Inferior parietal cortex (tissue), 1 donor: ENCODE results near the gene HOXD9.

Experiments used
- DNase-seq: peaks from one replicate; pipeline ENCODE4 v3.0.0-alpha.2; 2016; ENCODE audit errors: extremely low spot score

Gene HOXD9

GRCh38 chr2:176098366-176099158, 24.0 kb upstream of the HOXD9 start:
- no peak for DNase-seq

GRCh38 chr2:176099159-176099727, 23.3 kb upstream of the HOXD9 start:
- no peak for DNase-seq

DNA sequence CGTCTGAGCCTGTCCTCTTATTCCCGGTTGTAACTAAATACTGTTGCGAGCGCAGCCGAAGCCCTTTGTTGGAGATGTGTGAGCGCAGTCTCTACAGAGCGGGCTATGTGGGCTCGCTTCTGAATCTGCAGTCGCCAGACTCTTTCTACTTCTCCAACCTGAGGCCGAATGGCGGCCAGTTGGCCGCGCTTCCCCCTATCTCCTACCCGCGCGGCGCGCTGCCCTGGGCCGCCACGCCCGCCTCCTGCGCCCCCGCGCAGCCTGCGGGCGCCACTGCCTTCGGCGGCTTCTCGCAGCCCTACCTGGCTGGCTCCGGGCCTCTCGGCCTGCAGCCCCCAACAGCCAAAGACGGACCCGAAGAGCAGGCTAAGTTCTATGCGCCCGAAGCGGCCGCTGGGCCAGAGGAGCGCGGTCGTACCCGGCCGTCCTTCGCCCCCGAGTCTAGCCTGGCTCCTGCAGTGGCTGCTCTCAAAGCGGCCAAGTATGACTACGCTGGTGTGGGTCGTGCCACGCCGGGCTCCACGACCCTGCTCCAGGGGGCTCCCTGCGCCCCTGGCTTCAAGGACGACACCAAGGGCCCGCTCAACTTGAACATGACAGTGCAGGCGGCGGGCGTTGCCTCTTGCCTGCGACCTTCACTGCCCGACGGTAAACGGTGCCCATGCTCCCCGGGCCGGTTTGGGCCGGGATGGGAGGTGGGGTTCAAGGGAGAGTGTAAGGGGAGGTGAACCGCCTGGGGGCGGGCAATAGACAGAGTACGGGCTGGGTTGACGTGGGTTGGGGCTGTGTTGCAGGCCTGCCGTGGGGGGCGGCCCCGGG, 22.6 kb upstream of the HOXD9 start, which contains the start of gene HOXD12:
Gene HOXD12, plus strand, starts transcription at position 68 of the 819 bp plus-strand sequence. Its CDS starts 7 bp downstream, at position 75.
- DNase-seq = no peak

DNA sequence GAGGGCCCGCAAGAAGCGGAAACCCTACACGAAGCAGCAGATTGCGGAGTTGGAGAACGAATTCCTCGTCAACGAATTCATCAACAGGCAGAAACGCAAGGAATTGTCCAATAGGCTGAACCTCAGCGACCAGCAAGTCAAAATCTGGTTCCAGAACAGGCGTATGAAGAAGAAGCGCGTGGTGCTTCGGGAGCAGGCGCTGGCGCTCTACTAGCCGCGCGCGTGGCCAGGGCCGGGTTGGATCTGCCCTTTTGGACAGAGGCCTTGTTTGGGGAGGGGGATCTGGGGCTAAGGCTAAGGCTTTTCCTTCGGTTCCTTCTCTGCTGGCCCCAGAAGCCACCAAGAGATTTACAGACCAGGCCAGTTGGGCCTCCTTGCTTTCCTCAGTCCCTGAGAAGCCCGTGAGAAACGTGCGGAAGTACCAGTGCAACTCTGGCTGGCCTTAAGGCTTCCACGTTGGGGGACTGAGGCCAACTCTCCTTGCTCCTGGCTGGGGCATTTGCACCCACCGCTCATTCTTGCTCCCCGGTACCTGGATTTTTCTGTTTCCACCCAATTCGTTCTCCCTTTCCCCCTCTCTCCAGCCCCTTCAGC, 21.9 kb upstream of the HOXD9 start:
- DNase-seq = no peak

DNA sequence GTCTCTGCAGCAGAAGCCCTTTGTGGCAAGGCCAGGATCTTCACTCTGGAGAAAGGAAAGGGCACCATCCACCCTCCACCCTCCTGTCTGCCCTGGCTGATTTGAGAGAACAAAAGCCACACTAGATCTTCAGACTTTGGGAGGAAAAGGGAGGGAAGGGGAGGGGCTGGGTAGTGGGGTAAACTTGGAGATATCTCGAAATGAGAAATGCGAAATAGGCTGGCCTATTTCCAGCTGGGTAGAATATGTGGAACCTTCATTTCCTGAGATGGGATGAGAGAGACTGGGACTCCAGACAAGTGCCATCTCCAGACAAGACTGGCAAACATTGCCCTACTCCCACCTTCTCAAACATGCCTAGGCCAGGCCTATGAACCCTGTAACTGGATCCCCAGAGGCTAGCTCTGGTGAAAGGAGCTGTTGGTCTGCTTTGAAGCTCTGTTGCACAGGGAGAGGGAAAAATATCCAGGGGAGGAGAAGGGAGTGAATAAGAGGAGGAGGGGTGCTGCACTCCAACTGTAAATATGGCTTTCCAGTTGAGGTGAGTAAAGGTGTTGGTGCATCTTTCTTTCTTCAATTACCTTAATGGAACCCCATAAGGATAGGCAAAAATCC, 21.2 kb upstream of the HOXD9 start:
- no peak for DNase-seq

- DNase-seq = no peak
These were observed 20.7 kb upstream of the HOXD9 start for GRCh38 chr2:176101842-176102241.

- no peak for DNase-seq
These were observed 20.1 kb upstream of the HOXD9 start for GRCh38 chr2:176102309-176102866.

- DNase-seq = no peak
These were observed 19.3 kb upstream of the HOXD9 start for GRCh38 chr2:176103194-176103593.

DNA sequence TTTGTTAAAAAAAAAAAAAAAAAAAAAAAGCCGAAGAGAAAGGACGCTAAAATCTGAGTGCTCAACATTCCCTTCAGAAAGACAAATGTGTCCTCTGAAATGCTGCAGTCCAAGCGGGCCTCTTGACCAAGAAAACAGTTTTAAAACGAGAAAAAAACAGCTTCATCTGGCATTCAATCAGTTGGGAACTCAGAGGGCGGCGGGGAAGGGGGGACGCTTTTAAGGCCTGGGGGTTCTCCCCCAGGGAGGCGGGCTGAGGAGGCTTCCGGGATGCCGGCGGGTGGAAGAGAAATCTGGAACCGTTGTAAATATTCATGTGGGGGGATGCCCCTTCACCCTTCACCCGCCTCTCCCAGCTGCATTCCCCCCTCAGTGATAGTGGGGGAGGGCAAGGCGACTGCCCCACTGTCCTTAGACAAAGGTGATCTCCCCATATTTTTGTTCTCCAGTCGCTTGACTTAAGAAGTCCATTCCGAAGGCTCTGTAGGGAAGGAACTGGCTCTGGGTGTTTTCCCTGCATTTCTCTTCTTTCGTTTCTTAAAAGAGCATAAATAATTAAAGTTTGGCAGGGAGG, 18.7 kb upstream of the HOXD9 start:
- DNase-seq = no peak

- no peak for DNase-seq
These were observed 18.0 kb upstream of the HOXD9 start for GRCh38 chr2:176104316-176105077.

- DNase-seq = no peak
These were observed 17.3 kb upstream of the HOXD9 start for GRCh38 chr2:176105078-176105729.

- no peak for DNase-seq
These were observed 16.6 kb upstream of the HOXD9 start for GRCh38 chr2:176105730-176106580.

DNA sequence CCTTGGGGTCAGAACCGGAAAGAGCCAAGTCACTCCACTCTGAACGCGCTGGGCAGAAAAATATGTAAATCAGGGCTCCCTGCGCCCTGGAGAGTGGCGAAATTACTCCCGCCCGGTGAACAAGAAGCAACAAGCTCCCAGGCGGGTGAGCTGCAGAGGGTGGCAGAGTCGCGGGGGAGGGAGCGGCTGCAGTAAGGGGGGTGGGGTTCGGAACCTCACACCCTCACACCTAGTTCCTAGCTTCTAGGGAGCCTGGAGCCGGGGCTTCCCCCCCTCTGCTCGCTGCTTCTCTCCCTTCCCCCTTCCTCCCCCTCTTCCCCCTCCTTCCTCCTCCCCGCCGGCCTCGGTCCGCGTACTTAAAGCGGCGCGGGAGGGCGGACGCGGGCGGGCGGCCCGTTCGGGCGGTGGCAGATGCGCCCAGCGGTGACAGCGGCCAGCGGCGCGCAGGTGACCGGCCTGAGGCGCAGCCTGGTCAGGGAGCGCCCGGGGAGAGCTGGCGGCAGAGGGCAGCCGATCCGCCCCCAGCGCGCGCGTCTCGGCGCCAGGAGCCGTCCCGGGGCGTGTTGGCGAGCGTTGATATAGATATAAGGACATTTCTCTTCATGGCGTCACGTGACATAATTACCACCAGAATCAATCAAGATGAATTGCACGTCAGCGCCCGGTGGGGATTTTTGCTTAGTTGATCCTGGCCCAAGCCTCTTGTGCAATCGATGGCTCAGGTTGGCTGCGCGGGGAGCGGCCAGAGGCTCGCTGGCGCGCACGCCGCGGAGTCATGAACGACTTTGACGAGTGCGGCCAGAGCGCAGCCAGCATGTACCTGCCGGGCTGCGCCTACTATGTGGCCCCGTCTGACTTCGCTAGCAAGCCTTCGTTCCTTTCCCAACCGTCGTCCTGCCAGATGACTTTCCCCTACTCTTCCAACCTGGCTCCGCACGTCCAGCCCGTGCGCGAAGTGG, 15.7 kb upstream of the HOXD9 start, which contains the start of gene HOXD11:
Gene HOXD11, plus strand, starts transcription at position 700 of the 959 bp plus-strand sequence. Its CDS starts 76 bp downstream, at position 776.
- no peak for DNase-seq

GRCh38 chr2:176107731-176108181, 14.8 kb upstream of the HOXD9 start:
- DNase-seq = no peak

GRCh38 chr2:176109192-176109901, 13.2 kb upstream of the HOXD9 start:
- no peak for DNase-seq

- no peak for DNase-seq
These were observed 12.6 kb upstream of the HOXD9 start for GRCh38 chr2:176109946-176110345.
